G401 (cell line): ENCODE data around the gene BMP2K. TPM values are rescaled to one million over a fixed set of nuclear protein-coding genes. Genes with fewer than 3 reads are reported as not detected.
A peak's percentile ranks its signal among the peaks of the same experiment; 100 is the strongest.
"Not testable (repeated sequence)": the region's sequence is repeated elsewhere in the genome, so short reads cannot be mapped to it uniquely, and the experiment has no call there.

ENCODE experiments used
- DNase-seq: peaks from one replicate; pipeline ENCODE4 v3.0.0-alpha.2; 2015; ENCODE audit warnings: low spot score
- in situ Hi-C: cut with HindIII; loops from 2 replicates; pipeline ENCODE4 v1.10.0; 2016; ENCODE audit warnings: low sequenced_read_pairs, mixed read lengths
- total RNA-seq: library from RNA; depleted of rRNA; stranded (reverse); fragments of >200 nt; shearing (Covaris generic); gene quantifications from 2 replicates; pipeline ENCODE4 v1.2.3, GENCODE V29; 2014

BMP2K gene
- total RNA-seq, 1 experiment from 2014 or later: 10.4 TPM

GRCh38 chr4:78781924-78782323, 5.8 kb downstream of the BMP2K start:
- in situ Hi-C loops: no loop called here
- no peak for DNase-seq

GRCh38 chr4:78784236-78784865, 8.2 kb downstream of the BMP2K start:
- peak; percentile 25 for DNase-seq
- in situ Hi-C loops: no loop called here

DNA sequence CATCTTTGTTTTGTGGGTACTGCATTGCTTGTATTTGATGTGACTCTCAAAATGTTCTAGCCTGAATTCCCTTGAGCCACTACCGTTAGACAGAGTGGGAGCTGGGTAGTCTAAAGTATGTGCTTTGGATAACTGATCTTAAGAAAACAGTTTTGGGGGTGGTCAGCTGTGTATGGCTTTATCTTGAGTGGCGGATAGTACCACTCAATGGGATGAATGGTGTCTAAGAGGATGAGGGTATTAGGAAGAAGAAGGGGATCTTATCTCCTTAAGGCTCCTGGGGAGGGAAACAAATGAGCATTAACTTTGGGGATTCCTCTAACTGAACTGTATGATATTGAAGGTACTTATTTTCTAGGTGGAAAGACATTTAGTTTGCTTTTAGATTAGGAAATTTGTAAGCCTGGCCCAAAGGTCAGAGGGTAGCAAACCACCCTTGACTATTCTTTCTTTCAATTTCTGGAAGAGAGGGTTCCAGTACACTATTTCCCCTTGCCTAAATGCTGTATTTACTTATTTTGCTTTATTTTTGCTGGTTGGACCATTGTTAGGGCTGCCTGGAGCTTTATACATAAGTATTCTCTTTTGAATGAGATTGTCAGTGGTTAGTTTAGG, 11.3 kb downstream of the BMP2K start:
- DNase-seq: no peak
- in situ Hi-C loops: no loop called here

DNA sequence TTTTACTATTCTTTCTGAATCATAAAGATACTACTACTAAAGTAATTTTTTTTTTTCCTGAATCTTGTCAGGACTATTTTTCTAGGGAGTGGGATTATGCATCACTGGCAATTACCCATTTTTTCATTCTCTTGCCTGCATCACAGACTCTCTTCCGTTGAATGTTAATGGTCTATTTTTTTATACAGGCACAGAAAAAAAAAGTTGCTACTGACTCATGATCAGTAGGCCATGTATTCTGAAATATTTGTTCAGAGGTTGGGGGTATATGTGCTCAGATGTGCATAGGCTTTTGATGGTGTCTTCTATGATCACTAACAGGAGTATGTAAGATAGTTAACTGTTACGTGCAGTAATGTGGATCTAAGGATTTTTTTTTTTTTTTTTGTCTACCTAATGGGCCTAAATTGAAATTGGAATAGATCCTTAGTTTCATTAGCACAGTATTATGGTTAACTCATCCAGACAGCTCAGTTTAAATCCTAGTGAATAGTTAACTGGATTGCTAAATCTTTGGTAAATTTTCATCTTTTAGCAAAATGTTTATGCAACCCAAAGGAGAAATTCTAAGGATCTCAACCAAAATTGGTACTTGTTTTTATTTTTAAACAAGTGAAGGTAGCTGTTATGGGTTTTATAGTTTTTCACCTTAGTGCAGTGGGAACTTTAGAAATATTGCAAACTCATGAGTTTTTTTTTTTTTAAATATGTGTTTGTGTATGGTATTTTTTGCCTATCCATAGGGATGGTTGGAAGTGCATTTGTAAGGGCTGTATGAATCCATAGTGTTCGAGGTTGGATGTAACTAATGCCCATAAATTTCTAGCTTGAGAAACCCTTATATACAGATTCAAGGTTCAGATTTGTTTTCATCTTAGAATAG, 12.1 kb downstream of the BMP2K start:
- no peak for DNase-seq
- in situ Hi-C loops: no loop called here

GRCh38 chr4:78795594-78796416, 19.7 kb downstream of the BMP2K start:
- DNase-seq, in situ Hi-C loops: not testable (repeated sequence)

- no peak for DNase-seq
- in situ Hi-C loops: no loop called here
Measured at GRCh38 chr4:78796526-78796925, 20.4 kb downstream of the BMP2K start.

GRCh38 chr4:78797777-78798284, 21.7 kb downstream of the BMP2K start:
- in situ Hi-C loops: no loop called here
- no peak for DNase-seq

GRCh38 chr4:78799551-78800495, 23.7 kb downstream of the BMP2K start:
- in situ Hi-C loops: no loop called here
- no peak for DNase-seq

DNA sequence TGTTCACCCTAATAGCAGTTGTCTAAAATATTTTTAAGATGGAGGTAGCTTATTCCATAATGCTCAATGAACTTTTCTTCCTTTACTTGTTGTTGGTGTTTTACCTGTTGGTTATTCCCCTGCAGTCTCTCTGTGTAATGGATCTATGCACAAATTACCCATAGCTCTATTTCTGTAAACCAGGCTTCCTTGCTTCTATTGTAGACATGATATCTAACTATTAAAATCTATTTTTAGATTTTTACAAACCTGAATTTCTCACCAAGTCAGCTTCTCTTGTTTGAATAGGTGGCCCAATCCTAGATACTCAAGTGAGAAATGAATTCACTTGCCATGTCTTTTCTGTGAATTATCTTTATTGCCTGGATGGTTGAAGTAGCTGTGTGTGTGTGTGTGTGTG, 24.8 kb downstream of the BMP2K start:
- DNase-seq: no peak
- in situ Hi-C loops: no loop called here

- in situ Hi-C loops: no loop called here
- no peak for DNase-seq
Measured at GRCh38 chr4:78803983-78804382, 27.8 kb downstream of the BMP2K start.

- no peak for DNase-seq
- in situ Hi-C loops: no loop called here
Measured at GRCh38 chr4:78806943-78807460, 30.9 kb downstream of the BMP2K start.

DNA sequence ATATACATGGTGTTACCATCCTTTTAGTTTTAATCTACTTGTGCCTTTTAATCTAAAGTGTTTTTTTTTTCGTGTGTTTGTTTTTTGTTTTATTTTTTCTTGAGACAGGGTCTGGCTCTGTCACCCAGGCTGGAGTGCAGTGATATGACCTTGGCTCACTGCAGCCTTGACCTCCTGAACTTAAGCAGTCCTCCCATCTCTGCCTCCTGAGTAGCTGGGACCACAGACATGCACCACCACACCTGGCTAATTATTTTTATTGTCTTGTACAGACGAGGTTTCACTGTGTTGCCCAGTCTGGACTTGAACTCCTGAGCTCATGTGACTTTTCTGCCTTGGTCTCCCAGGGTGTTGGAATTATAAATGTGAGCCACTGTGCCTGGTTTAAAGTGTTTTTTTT, 33.1 kb downstream of the BMP2K start:
- DNase-seq: no peak
- in situ Hi-C loops: no loop called here

GRCh38 chr4:78809928-78810835, 34.0 kb downstream of the BMP2K start:
- DNase-seq: no peak
- in situ Hi-C loops: no loop called here

DNA sequence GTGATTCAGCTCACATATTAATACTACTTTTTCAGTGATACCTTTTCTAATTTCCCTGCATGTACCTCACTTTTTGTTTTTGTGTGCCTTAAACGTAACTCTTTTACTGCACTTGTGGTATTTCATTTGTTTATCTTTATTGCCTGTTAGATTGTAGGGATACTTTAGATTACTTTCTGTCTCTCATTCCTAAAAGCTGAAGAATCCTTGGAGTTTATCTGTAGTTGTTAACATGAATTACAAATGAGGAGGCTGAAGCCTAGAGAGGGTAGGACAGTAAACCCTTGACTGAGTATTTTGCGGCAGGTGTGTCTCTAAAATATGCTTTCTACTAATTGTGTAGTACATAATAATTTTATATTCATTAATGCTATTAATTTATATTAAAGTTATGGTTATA, 34.9 kb downstream of the BMP2K start:
- DNase-seq: no peak
- in situ Hi-C loops: no loop called here

DNA sequence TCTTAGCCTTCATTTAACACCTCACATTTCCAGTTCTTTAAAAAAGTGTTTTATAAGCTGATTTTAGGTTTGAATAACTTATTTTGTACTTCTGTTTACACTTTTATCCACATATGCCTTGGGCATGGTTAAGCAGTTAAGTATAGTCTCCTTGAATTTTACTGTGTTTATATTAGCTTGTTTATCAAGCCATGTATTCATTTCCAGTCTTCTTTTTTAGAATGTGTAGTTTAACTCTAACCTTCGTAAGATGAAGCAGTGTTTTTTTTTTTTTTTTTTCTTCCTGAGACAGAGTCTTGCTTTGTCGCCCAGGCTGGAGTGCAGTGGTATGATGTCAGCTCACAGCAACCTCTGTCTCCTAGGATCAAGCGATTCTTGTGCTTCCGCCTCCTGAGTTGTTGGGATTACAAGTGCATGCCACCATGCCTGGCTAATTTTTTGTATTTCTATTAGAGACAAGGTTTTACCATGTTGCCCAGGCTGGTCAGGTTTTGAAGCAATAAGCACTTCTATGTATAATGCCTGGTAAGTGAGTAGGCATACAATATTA, 42.5 kb downstream of the BMP2K start:
- DNase-seq: no peak
- in situ Hi-C loops: no loop called here

DNA sequence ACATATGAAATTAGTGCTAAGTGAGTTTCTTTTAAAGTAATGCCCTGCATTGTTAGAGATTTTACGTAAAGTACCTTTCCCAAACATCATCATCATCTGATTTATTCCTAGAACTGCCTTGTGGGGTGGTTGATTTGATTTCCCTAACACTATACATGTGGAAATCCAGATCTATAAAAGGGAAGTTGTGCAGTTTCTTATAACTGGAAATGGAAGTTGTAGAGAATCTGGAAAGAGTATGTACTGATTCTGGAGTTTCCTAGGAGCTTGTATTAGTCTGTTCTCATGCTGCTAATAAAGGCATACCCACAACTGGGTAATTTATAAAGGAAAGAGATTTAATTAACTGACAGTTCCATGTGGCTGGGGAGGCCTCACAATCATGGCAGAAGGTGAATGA, 47.9 kb downstream of the BMP2K start:
- DNase-seq: no peak
- in situ Hi-C loops: no loop called here

- in situ Hi-C loops: no loop called here
- DNase-seq: no peak
Measured at GRCh38 chr4:78827191-78827590, 51.0 kb downstream of the BMP2K start.
